PFSK-1 (cell line): Measurements from ENCODE around the gene AKIRIN1.

Experiments
- FOXP2 ChIP-seq: optimal IDR thresholded peaks from 2 replicates; pipeline ENCODE3; 2011; ENCODE audit warnings: borderline replicate concordance, control low read depth, inconsistent platforms; ENCODE audit not compliant: insufficient read depth; ENCODE audit errors: extremely low read length, extremely low read depth
- POLR2AphosphoS5 ChIP-seq: IDR thresholded peaks from 2 replicates; pipeline ENCODE4 v1.6.1; 2012; ENCODE audit warnings: low read depth, mild to moderate bottlenecking, control low read depth, low read length, moderate library complexity
- SIN3A ChIP-seq: IDR thresholded peaks from 2 replicates; pipeline ENCODE4 v1.6.1; 2012; ENCODE audit warnings: mild to moderate bottlenecking, low read length, moderate library complexity, borderline replicate concordance; ENCODE audit not compliant: insufficient read depth
- TAF1 ChIP-seq: IDR thresholded peaks from 2 replicates; pipeline ENCODE4 v1.6.1; 2012; ENCODE audit warnings: low read length, control low read depth, borderline replicate concordance; ENCODE audit not compliant: insufficient read depth
- TF ChIP-seq, protein P1 (sequence below), 2 experiments: IDR thresholded peaks; 2 replicates each; pipeline versions ENCODE4 v1.6.1 to v1.8.0; 2011 to 2012; ENCODE audit warnings: low read depth in 2 of 2, low read length in 2 of 2, control low read depth in 1 of 2, inconsistent platforms in 1 of 2, mild to moderate bottlenecking in 1 of 2, moderate library complexity in 1 of 2; ENCODE audit not compliant: insufficient read depth in 1 of 2

AKIRIN1 gene

DNA sequence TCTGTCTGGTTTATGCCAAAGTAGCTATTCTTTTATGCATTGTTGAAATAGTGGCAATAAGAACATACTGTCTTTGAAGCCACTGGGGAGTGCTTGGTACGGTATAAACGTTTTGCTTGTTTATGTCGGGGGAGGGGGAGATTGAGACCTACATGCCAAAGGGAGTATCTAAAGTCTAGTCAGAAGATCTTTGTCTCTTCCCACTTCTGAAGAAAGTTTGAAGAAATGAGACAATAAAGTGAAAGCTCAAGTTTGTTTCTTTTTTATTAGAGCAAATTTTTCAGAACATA lies 6.8 kb downstream of the AKIRIN1 start:
- TF ChIP-seq TAF1 (no peak), POLR2AphosphoS5 (no peak), SIN3A (no peak), FOXP2 (no peak)
- TF ChIP-seq, protein P1, sequence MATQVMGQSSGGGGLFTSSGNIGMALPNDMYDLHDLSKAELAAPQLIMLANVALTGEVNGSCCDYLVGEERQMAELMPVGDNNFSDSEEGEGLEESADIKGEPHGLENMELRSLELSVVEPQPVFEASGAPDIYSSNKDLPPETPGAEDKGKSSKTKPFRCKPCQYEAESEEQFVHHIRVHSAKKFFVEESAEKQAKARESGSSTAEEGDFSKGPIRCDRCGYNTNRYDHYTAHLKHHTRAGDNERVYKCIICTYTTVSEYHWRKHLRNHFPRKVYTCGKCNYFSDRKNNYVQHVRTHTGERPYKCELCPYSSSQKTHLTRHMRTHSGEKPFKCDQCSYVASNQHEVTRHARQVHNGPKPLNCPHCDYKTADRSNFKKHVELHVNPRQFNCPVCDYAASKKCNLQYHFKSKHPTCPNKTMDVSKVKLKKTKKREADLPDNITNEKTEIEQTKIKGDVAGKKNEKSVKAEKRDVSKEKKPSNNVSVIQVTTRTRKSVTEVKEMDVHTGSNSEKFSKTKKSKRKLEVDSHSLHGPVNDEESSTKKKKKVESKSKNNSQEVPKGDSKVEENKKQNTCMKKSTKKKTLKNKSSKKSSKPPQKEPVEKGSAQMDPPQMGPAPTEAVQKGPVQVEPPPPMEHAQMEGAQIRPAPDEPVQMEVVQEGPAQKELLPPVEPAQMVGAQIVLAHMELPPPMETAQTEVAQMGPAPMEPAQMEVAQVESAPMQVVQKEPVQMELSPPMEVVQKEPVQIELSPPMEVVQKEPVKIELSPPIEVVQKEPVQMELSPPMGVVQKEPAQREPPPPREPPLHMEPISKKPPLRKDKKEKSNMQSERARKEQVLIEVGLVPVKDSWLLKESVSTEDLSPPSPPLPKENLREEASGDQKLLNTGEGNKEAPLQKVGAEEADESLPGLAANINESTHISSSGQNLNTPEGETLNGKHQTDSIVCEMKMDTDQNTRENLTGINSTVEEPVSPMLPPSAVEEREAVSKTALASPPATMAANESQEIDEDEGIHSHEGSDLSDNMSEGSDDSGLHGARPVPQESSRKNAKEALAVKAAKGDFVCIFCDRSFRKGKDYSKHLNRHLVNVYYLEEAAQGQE (IDR thresholded peaks at IDR 0.05; ENCODE audit: insufficient read depth in 1 of 2, low read depth in 2 of 2, low read length in 2 of 2), result no peak

DNA sequence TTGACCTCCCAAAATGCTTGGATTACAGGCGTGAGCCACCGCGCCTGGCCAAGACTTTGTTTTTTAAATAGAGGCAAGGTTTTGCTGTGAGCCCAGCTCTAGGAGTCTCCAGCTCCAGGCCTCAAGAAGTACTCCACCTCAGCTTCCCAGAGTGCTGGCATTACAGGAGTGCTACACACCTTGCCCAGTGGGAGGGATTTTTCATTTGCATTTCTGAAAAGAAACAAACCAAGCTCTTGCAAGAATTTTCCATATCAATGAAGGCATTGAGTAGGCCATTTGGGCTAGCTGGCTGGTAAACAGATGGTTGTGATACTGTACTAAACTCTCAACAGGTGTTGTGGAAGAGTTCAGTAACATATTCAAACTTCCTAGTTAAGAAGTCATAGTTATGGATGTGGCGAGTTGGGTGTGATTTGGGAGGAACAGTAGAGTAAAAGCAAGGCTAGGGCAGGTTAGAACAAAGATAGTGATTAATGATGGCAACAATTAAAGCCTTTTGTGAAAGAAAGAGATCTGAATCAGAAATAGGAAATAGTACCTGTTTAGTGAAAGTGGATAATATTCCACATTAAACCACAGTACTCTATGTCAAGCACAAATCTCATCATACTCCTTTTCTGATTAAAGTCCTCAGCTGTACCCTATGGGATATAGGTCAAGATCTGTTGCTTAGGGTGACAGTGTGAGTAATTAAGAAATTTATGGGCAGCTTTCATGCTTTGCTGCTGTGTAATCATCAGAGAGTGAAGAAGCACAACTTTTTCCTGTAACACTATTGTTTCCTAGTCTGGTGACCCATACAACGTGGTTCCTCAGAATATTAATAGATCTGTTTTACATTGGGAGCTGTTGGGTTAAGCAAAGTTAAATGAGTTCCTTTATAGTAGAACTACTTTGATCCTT lies 10.7 kb downstream of the AKIRIN1 start:
- no peak for TF ChIP-seq SIN3A
- TF ChIP-seq FOXP2, result no peak
- TF ChIP-seq, protein P1 (IDR thresholded peaks at IDR 0.05; ENCODE audit: insufficient read depth in 1 of 2, low read depth in 2 of 2, low read length in 2 of 2), result no peak
- TF ChIP-seq TAF1, result no peak
- no peak for TF ChIP-seq POLR2AphosphoS5

DNA sequence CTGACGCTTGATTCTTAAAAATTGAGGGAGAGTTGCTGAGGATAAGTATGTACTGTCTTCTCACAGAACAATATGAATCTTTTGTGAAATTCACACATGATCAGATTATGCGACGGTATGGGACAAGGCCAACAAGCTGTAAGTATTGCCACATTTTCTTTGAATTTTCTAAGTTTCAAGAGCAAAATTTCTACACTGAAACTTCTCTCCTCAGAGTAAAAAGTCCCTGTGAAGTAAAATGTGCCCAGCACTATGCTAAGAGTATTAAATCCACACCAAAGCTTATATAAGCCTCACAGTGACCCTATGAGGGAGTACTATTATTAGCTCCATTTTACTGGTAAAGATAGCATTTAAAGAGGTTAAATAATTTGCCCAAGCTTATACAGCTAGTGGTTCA lies 12.2 kb downstream of the AKIRIN1 start:
- TF ChIP-seq TAF1 (no peak), POLR2AphosphoS5 (no peak), FOXP2 (no peak), SIN3A (no peak)
- TF ChIP-seq, protein P1 (IDR thresholded peaks at IDR 0.05; ENCODE audit: insufficient read depth in 1 of 2, low read depth in 2 of 2, low read length in 2 of 2), result no peak

DNA sequence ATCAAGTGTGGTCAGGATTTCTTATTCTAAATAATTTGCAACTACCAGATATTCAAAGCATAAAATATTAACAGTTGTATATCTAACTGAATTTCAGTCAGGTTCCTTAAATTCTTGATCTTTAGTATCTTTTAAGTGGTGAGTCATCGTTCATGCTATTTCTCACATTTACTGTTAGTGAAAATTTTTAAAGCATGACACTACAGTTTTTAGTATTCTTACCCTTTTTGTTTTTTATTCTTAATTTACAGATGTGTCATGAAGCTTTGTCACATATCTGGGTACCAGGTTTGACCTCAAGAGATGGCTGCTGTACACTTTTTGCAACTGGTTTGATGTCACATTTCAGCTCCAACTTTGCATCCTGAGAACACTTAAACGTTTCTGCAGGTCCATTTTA lies 12.7 kb downstream of the AKIRIN1 start:
- TF ChIP-seq TAF1, result no peak
- no peak for TF ChIP-seq SIN3A
- TF ChIP-seq, protein P1 (IDR thresholded peaks at IDR 0.05; ENCODE audit: insufficient read depth in 1 of 2, low read depth in 2 of 2, low read length in 2 of 2), result no peak
- no peak for TF ChIP-seq POLR2AphosphoS5
- TF ChIP-seq FOXP2, result no peak
